Stimulated activated CD4-positive, alpha-beta T cell treated with anti-CD3 and anti-CD28 coated beads, TNF-alpha, amount 100 ng/mL, for 48 hours (primary cell): ENCODE results near the gene SEPTIN1.
"Not testable (repeated sequence)": the region's sequence is repeated elsewhere in the genome, so short reads cannot be mapped to it uniquely, and the experiment has no call there.

Experiments used
- DNase-seq, 3 donors: peaks; one replicate each; pipeline ENCODE4 v3.0.0-alpha.2; 2020; ENCODE audit warnings: low read depth in 3 of 3

Gene SEPTIN1

DNA sequence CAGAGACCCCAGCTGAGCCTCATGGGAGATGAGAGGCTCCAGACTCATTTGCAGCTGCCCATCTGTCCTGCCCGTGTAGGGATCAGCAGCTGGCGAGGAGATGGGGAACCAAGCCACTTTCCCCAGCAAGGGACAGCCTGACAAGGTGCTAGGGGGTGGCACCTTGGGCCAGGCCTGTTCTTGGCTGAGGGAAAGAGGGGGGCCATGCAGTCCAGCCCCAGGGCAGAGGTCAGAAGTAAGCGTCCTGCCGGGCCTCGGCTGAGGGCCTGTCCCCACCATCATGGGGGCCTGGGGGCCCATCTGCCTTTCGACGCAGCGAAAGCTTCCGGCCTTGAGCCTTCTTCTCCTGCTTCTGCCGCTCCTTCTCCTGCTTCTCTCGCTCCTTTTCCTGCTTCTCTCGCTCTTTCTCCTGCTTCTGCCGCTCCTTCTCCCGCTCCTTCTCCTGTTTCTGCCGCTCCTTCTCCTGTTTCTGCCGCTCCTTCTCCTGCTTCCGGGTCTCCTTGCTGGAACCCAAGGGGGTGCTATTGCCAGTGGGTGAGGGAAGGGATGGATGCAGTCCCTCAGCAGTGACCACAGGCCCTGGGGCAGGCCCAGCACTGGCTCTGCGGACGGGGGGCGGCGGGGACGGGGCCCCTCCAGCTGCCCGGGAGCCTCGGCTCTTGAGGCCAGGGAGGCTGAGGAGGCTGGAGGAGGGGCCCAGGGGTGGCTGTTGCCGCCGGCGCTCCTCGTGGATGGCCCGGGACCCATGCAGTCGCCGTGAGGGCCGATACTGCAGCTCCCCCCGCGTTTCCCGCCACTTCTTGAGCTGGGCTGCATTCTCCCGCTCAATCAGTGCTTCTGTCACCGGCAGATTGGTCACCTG lies 24.4 kb downstream of the SEPTIN1 start:
- no peak for DNase-seq

DNA sequence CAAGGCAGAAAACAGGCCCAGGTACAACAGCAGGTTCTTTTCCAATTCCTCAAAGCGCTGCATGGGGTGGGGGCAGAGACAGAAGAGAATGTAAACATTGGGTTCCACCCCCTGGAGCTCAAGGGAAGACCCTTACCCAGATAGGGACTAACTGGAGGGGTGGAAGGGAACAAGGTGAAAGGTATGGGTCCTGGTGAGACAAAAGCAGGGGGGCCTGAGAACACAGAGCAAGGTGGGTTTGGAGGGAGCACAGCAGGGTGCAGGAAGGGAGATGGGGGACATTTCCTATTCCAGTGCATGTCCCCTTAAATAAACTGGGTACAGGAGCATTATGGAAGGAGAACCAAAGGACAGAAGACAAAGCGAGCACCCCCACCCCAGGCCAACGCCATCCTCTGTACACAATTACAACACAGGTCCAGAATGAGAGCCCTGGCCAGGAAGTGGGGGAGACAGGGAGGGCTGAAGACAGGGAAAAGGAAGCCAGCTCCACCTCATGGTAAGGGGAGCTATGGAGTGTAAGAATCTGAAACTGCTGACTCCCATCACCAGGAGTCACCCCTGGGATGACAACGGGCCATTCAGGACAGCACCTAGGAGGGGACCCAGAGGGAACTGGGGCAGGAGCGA lies 25.2 kb downstream of the SEPTIN1 start:
- DNase-seq = no peak

DNA sequence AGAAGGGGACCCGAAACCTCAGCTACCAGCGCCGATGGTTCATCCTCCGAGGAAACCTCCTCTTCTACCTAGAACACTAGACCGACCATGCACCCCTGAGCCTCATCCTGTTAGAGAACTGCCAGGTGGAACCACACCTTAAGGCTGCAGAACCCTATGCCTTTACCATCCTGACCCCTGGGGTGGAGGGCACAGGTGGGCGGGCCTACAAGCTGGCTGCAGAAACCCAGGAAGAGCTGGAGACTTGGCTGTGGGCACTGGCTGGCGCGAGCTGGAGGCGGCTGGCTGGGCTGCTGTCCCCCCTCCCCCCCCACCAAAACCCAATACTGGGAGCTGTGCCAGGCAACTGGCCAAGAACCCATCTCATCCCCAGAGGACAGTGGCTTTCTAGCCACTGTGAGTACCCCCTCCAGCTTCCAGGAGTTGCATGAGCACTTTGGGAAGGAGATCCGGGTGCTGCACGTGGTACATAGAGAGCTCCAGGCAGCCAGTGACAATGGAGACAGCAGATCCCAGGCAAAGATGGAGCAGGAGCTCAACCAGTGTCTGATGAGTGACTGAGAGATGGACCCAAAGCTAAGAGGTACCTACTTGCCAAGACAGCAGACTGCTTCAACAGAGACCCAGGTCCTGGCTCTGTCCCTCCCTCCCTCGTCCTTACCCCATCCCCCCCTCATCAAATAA lies 25.8 kb downstream of the SEPTIN1 start:
- no peak for DNase-seq

DNA sequence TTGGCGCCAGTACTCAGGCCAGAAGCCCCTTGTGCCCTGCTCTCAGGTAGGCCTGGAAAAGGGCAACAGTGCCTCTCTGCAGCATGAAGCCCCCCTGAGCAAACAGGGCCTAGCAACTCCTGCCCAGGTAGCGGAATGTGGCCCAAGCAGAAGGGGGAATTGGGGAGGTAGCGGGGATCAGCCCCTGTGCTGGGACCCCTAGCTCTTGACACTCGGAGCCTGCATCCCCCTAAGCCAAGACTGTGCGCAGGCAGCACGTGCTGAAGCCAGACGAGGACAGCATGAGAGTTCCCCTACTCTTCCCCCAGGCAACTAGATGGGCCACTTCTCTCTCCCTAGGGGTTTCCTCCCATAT lies 26.4 kb downstream of the SEPTIN1 start:
- DNase-seq = no peak

DNA sequence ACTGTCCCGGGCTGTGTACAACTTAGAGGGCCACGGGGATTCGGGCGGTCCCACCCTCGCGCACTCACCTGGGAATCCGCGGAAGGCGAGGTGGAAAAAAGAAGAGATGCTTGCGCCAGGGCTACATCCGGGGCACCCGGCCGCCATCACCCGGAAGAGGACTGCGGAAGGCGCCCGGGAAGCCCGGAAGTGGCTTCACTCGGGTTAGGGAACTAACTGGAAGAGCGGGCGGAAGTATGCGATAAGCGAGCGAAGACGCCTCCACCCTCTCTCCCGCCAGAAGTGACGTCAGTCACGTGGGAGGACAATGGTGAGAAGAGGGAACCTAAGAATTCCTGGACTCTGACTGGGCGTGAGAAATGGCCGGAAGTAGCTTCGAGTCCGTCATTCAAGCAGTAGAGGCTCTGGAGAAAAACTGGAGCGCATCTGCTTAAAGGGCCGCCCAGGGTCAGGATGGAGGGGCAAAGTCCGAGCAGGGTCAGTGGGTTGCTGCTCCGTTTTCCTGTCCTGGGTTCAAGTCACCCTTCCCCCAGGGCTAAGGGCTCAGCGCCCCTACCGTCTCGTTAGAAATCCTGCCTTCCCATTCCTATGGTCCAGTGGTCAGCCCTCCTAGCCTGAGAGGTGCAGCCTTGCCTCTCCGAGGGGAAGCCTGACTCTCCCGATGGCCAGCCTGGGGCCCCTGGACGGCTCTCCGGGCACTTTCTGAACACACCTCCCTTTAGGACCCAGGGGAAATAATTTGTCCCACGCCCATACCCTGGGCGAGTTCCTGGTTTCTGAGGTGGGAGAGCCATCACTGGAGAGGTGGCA lies 27.0 kb downstream of the SEPTIN1 start, which contains the start of gene CD2BP2:
Gene CD2BP2 (minus strand): TSS at position 165 of the 810 bp plus-strand sequence. CDS start 627 bp downstream, outside the sequence.
- peak; percentile 81 to 87 (median 85) for DNase-seq

DNA sequence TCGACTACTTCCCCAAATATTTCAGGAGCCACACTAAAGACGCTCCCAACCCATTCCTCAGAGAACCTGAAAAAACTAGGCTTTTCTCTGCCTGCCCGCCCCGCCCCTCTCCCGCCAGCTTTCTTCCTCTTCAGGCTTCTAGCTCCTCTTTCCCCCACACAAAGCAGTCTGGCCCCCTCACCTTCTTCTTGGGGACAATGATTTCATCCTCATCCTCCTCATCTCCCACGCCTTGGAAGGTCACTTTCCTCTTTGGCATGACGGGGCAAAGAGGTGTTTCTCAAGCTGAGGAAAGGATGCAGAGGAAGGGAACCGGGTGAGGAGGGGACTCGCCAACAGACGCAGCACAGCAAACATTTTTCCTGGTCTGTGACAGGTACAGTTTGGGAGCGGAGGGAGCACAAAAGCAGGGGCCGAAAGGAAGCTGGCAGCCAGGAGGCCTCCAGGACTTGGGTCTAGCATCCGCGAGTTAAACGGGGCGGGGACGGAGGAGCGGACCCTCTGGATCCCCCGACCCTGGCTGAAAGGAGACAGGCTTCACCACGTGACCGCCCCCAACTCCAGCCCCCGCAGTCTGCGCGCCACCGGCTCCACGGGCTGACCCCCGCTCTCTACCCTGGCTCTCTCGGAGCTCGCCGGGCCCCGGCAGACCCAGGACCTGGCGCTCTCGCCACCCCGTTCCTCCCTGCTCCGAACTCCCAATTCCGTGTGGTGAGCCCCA lies 27.8 kb downstream of the SEPTIN1 start:
- no peak for DNase-seq

DNA sequence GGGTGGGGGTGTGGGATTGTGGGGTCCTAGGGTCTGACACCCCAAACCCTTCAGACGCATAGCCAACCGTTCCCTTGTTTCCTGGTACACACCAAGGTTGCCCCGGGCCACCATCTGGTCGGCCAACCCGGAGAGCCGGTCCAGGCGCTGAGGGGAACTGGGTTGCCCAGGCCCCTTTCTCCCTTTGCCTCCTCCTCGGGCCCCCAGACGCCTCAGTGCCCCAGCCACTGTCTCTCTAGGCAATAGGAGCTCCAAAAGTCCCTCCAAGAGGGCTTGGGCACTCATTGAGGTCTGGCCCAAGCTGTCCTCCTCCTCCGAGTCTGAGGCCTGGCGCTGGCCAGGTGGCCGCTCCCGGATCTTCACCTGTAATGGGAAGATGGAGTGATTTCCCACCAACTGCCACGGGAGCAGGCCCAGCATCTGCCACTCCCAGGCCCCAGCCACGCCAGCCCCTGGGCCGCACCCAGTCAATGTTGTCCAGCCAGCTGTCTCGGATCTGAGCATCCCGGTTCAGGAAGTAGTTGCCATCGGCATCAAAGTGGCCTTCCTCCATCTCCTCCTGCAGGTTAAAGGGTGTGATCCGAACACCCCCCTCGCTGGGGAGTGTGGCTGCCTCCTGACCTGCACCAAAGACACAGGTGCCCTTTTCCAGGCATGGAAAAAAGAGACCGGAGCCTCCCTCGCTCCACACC lies 28.8 kb downstream of the SEPTIN1 start:
- no peak for DNase-seq

DNA sequence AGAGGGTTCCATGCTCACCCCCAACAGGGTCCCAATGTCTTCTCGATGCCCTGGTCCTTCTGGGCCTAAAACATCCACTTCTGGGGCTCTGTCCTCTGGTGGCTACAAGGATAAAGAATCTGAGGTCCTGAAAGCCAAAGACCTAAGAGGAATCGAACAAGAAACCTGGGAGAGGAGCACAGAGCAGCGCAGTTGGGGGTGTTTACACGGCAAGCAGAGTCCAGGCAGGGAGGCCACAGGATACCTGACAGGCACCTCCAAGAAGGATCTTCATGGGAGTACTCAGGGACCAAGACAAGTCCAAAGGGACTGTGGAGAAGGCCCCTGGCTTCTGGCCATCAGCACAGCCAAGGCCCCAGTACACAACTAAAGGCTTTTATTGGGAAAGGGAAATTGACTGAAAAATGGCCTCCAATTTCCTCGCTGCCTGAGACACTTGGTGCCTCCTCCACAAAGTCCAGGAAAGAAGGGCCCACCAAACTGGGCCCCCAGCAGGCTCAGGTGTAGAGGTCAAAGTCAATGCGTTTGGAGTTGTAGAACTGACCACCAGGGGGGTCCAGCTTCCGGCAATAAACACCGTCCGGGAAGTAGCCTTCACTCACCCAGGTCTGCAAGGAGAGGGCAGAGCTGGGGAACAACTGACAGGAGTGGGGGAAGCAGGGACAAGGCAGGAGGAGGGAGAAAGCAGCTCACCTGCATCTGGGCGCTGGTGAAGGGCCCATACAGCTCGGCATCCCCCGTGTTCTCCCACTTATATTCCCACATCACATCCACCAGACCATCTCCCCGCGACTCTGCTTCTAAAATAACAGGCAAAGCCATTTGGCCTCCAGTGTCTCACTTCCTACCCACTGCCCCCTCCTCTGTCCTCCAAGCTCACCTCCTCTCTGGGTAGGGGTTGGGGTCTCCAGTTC lies 29.6 kb downstream of the SEPTIN1 start:
- DNase-seq = no peak

DNA sequence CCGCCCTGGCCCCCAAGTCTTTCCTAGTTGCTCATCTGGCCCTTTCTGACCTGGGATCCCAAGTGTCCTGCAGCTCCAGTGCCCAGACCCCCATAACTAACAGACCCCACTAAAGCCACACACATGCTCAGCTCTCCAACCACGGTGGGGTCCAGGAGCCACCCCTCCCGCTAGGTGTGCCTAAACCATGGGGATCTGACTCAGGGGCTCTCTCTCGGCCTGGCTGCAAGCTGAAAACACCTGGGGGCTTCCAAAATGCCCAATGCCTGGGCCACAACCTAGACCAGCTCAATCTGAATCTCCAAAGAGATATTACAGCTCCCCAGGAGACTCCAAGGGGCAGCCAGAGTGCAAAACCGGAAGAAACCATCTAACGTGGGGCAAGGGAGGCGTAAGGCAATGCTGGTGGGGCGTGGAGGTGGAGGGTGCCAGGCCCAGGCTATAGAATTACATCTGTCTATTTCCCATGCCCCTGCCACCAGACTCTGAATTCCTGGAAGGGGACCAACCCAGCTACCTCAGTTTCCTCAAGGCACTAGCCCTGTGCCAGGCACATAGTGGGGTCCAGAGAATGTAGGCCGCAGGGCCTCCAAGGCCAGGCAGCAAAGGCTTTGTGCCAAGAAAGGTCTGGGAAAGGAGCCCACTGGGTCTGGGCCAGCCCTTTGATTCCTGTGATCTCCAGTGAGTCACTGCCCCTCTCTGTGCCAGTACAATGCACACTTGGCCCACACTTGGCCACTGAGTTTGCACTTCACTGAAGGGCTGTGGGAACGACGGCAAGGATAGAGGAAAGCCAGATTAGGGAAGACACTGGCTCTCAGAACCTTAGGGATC lies 30.6 kb downstream of the SEPTIN1 start:
- DNase-seq = no peak

DNA sequence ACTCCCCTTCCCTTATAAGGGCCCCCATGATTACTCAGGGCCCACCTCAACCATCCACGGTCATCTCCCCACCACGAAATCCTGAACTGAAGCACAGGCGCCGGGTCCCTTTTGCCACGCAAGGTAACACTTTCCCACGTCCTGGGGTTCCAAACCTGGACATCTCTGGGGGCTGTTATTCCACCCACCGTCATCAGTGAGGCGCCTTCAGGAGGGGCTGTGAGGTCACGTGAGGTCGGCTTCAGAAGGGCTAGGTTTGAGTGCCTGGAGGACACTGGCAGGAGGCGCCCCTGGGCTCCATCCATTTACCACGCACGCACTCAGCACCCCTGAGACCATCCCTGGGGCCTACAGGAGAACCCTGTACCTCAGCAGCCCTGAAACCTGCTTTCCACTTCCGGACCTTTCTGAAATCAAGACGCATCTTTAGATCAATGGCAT lies 31.3 kb downstream of the SEPTIN1 start:
- no peak for DNase-seq

DNA sequence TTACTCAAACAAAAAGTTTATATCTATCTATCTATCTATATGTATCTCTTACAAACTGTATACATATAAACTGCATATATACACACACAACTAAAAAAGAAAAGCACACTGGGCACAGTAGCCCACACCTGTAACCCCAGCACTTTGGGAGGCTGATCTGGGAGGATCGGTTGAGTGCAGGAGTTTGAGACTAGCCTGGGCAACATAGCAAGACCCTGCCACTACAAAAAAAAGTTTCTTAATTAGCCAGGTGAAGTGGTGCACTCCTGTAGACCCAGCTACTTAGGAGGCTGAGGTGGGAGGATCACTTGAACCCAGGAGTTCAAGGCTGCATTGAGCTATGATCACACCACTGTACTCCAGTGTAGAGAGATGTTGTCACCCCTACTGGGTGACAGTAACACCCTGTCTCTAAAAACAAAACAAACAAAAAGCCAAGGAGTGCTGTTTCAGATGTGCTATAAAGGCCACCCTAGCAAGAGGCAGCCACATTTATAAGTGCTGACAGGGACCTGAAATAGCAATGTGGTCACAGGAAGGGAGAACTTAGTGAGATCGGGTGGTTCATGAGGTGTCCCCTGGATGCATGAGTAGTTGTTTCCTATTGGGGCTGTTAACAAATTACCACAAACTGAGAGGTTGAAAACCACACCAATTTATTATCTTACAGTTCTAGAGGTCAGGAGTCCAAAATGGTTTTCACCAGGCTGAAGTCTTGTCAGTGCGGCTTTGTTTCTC lies 32.1 kb downstream of the SEPTIN1 start:
- DNase-seq = no peak

DNA sequence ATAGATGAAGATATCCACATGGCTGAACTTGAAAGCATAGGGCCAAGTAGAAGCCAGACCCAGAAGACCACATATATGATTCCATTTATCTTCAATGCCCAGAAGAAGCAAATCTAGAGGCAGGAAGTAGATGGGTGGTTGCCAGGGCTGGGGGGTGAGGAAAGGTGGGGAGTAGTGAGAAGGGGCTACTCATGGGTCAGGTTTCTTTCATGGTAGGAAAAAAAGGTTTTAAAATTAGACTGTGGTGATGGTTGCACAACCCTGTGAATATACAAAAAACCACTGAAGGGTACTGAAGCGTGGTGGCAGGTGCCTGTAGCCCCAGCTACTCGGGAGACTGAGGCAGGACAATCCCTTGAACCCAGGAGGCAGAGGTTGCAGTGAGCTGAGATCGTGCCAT lies 32.7 kb downstream of the SEPTIN1 start:
- DNase-seq = no peak

DNA sequence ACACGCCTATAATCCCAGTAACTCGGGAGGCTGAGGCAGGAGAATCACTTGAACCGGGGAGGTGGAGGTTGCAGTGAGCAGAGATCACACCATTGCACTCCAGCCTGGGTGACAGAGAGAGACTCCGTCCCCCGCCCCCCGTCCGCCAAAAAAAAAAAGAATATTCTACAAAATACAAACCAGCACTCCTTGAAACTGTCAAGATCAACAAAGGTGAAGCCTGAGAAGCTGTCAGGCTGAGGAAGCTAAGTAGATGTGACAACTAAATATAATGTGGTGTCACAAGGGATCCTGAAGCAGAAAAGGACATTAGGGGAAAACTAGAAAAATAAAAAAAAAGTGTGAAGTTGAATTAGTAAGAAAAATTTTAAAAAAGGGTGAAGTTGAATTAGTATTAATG lies 33.4 kb downstream of the SEPTIN1 start:
- no peak for DNase-seq

DNA sequence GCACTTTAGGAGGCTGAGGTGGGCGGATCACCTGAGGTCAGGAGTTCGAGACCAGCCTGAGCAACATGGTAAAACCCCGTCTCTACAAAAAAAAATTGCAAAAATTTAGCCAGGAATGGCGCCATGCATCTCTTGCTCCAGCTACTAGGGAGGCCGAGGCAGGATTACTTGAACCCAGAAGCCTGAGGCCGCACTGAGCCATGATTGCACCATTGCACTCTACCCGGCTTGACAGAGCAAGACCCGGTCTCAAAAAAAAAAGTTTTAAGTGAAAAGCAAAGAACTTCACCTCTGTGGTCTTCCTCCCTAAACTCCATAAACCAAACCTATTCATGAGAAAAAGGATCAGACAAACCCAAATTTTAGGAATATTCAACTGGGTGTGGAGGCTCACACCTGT lies 34.2 kb downstream of the SEPTIN1 start:
- no peak for DNase-seq

DNA sequence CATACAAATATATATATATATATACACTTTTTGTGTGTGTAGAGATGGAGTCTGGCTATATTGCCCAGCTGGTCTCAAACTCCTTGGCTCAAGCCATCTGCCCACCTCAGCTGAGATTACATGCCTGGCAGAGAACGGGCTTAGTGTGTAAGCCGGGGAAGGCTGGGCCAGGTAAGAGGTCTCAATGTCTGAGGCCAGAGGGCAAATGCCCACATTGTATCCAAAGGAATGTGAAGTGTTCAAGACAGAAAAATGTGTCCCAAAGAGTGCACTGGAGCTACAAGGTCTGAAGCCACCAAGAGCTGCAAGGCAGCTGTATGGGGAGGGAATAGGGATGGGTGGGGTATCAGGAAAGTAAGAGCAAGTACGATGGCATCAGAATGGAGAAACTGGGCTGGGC lies 36.1 kb downstream of the SEPTIN1 start:
- no peak for DNase-seq

DNA sequence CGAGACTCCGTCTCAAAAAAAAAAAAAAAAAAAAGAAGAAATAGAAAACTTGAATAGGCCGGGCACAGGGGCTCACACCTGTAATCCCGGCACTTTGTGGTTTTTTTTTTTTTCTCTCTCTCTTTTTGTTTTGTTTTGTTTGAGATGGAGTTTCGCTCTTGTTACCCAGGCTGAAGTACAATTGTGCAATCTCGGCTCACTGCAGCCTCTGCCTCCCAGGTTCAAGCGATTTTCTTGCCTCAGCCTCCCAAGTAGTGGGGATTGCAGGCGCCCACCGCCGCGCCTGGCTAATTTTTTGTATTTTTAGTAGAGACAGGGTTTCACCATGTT lies 38.9 kb downstream of the SEPTIN1 start:
- not testable (repeated sequence) for DNase-seq

DNA sequence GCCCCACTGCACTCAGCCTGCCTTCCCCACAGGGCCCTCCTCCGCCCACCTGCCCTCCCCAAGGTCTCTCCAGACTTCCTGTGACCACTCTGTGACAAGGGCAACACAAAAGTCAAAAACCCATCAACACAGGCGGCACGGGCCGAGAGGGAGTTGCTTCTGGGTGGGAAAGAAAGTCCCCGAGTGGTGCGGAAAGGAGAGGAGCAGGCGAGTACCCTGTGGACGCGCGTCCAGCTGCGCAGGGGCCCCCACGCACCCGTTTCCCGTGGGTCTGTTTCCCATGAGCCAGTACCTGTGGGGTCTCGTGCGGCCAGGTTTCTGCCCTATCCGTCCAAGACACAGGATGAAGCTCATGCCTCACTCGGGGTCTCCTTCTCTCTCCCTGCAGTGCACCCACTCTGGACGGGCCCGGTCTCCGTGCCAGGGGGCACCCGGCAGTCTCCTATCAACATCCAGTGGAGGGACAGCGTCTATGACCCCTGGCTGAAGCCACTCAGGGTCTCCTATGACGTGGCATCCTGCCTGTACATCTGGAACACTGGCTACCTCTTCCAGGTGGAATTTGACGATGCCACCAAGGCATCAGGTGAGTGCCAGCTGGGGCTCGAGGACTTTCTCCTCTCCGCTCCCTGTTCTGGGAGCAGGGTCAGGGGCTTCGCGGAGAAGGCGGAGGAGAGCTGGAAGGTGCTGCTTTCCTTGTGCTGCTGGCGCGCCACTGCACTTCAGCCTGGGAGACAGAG lies 39.4 kb downstream of the SEPTIN1 start:
- no peak for DNase-seq
